GM12892 (cell line): Measurements from ENCODE around the gene PIPOX.

ENCODE experiments used
- POLR2A ChIP-seq: IDR thresholded peaks from 2 replicates; pipeline ENCODE4 v1.6.1; 2011; ENCODE audit warnings: low read depth, low read length, control low read depth
- POLR2AphosphoS5 ChIP-seq: IDR thresholded peaks from 2 replicates; pipeline ENCODE4 v1.6.1; 2011; ENCODE audit warnings: low read depth, low read length, control low read depth
- TAF1 ChIP-seq: IDR thresholded peaks from 2 replicates; pipeline ENCODE4 v1.6.1; 2011; ENCODE audit warnings: low read depth, mild to moderate bottlenecking, control low read depth, low read length, borderline replicate concordance

- TF ChIP-seq POLR2A = no peak
- TF ChIP-seq POLR2AphosphoS5 = no peak
- TF ChIP-seq TAF1 = no peak
Observed at GRCh38 chr17:29057361-29057760, 14.4 kb downstream of the PIPOX start.
